ENCODE results near the gene FBXO9. TPM values are rescaled to one million over a fixed set of nuclear protein-coding genes. Genes with fewer than 3 reads are reported as not detected.

Gene FBXO9
- total RNA-seq, 1 experiment from 2014 or later = 63.6 TPM

DNA sequence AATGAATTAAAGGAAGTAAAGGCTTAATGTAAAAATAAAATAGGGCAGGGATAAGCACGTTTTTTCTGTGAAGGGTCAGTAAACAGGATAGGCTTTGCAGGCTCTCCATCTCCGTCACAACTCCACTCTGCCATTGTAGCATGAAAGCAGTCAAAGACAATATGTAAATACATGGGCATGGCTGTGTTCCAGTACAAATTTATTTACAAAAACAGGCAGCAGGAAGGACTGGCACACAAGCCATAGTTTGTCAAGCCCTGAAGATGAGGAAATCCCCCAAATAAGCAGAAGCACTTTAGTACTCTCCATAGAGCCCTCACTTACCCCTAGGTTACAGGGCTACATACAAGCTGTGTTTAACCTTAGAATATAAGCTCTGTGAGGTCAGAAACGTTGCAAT is 8.9 kb upstream of the FBXO9 start:
- Mint-ChIP-seq H3K27ac (ENCODE audit: low read depth, unreplicated experiment) (no peak overlapping the region), H3K36me3 (ENCODE audit: insufficient read depth, unreplicated experiment) (no peaks in the 10 kb centered on the region), H3K27me3 (ENCODE audit: insufficient read depth, unreplicated experiment) (no peaks in the 10 kb centered on the region), H3K4me1 (ENCODE audit: insufficient read depth, unreplicated experiment) (peaks cover 26% of the 10 kb centered on the region), H3K9me3 (ENCODE audit: unreplicated experiment) (no peaks in the 10 kb centered on the region), H3K4me3 (ENCODE audit: unreplicated experiment) (no peak overlapping the region)
- TF ChIP-seq, protein P1, sequence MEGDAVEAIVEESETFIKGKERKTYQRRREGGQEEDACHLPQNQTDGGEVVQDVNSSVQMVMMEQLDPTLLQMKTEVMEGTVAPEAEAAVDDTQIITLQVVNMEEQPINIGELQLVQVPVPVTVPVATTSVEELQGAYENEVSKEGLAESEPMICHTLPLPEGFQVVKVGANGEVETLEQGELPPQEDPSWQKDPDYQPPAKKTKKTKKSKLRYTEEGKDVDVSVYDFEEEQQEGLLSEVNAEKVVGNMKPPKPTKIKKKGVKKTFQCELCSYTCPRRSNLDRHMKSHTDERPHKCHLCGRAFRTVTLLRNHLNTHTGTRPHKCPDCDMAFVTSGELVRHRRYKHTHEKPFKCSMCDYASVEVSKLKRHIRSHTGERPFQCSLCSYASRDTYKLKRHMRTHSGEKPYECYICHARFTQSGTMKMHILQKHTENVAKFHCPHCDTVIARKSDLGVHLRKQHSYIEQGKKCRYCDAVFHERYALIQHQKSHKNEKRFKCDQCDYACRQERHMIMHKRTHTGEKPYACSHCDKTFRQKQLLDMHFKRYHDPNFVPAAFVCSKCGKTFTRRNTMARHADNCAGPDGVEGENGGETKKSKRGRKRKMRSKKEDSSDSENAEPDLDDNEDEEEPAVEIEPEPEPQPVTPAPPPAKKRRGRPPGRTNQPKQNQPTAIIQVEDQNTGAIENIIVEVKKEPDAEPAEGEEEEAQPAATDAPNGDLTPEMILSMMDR (IDR thresholded peaks at IDR 0.05; ENCODE audit: unreplicated experiment) = no peak
- BruUV-seq (replicated peaks) = no TSS peak
- DNase-seq (ENCODE audit: unreplicated experiment) = no peak
- intact Hi-C loops (cut with micrococcal nuclease) = no loop called here
- ChIA-PET CTCF (interaction anchor here (0.9 to 1.4 kb wide), 3 partner anchors 57 to 332 kb away, joined by 3 to 4 read pairs (median 4); no protein-coding TSS in a partner anchor), POLR2A (interaction anchor here (0.7 to 2.8 kb wide), 4 partner anchors 9 to 415 kb away, joined by 3 to 8 read pairs (median 3); partner anchors contain the start of gene FBXO9)

DNA sequence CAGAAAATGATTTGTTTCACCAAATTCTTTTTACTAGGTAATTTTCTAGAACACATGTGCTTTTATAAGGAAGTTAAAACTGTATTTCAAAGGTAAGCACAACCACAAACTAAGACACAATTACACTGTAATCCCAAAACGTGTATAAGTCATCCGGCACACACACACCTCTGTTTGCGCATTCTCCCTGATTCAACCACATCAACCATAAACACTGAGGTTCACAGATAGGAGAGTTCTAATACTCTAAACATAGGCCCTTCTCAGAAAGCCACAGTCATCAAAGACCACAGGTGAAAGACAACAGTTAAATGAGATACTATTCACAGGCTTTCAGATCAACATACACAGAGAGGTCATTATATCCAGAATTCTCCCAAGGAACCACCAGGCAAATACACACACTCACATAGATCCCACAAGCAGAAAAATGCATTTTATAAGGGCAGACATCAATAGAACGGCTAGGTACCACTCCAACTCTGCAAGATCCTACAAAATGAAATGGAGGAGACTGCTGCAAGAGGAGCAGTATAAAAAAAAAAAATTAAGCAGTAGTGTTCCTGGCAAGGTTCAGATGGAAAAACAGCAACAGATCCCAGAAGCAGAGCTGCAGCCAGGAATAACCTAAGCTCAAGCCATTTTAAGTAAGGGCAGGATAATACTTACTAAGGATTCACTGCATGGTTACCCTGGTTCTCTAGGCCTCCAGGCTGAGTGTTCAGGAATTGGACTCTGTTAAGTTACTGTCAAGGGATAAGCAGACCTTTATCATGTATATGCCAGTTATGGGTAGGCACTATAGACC is 6.6 kb upstream of the FBXO9 start:
- Mint-ChIP-seq H3K27me3 (ENCODE audit: insufficient read depth, unreplicated experiment) (no peaks in the 10 kb centered on the region), H3K4me3 (ENCODE audit: unreplicated experiment) (no peak overlapping the region), H3K9me3 (ENCODE audit: unreplicated experiment) (no peaks in the 10 kb centered on the region), H3K27ac (ENCODE audit: low read depth, unreplicated experiment) (no peak overlapping the region), H3K36me3 (ENCODE audit: insufficient read depth, unreplicated experiment) (no peaks in the 10 kb centered on the region), H3K4me1 (ENCODE audit: insufficient read depth, unreplicated experiment) (peaks cover 26% of the 10 kb centered on the region)
- TF ChIP-seq, protein P1 (IDR thresholded peaks at IDR 0.05; ENCODE audit: unreplicated experiment) = no peak
- POLR2A ChIA-PET = interaction anchor here (0.7 kb wide), 1 partner anchor 214 kb away, joined by 4 read pairs; no protein-coding TSS in a partner anchor
- intact Hi-C loops (cut with micrococcal nuclease) = no loop called here
- CTCF ChIA-PET = interaction anchor here (0.7 kb wide), 1 partner anchor 73 kb away, joined by 4 read pairs; no protein-coding TSS in a partner anchor
- no peak for DNase-seq (ENCODE audit: unreplicated experiment)
- no TSS peak for BruUV-seq (replicated peaks)

DNA sequence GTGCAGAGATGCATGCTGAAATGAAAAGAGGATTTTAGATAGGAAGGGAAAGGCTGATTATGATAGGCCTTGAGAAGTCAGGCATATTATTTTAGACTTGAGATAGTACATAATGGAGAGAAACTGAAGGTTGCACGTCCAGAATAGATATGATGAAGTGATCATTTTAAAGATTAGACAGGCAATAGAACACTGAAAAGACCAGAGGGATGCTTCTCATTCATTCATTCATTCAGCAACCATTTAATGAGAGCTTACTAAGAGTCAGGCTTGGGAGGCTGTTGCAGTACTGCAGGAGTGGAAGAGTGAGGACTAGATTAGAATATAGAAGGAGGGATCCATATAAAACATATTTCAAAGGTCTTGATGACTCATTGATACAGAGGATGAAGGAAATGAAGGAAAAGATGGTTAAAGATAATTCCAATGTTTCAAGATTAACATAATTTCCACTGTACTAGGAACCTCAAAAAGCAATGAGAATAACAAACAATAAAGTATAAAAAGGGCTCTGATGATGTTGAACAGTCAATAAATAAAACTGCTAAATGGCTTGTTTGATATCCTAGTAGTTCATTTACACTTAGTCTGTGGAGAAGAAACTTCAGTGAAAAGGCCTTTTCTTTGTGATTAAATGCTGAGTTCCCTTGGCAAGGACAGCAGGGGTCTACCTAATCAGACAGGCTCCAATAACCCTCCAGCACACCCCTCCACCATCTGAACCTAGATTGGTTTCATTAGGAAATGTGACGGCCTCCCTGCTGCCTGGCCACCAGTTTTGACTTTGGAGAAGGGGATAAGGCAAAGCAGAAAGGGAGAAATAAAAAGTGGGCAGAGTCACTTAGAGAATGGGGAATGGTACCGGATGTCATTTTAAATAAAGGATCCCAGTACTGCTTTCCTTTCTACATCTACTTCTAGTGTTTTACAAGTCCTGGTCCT is 5.3 kb upstream of the FBXO9 start:
- peaks cover 26% of the 10 kb centered on the region for H3K4me1 Mint-ChIP-seq (ENCODE audit: insufficient read depth, unreplicated experiment)
- intact Hi-C loops (cut with micrococcal nuclease) = loop anchor here (1.0 kb wide), 1 partner anchor 653 kb away; no protein-coding TSS in a partner anchor
- H3K36me3 Mint-ChIP-seq (ENCODE audit: insufficient read depth, unreplicated experiment) = no peaks in the 10 kb centered on the region
- no peaks in the 10 kb centered on the region for H3K9me3 Mint-ChIP-seq (ENCODE audit: unreplicated experiment)
- H3K27me3 Mint-ChIP-seq (ENCODE audit: insufficient read depth, unreplicated experiment) = no peaks in the 10 kb centered on the region
- BruUV-seq (replicated peaks) = no TSS peak
- ChIA-PET CTCF (interaction anchor here (1.1 kb wide), 1 partner anchor 8 kb away, joined by 4 read pairs; no protein-coding TSS in a partner anchor), POLR2A (interaction anchor here (0.6 kb wide), 1 partner anchor 652 kb away, joined by 3 read pairs; no protein-coding TSS in a partner anchor)
- DNase-seq (ENCODE audit: unreplicated experiment) = no peak
- peak overlapping the region; percentile 88 for H3K27ac Mint-ChIP-seq (ENCODE audit: low read depth, unreplicated experiment)
- peak overlapping the region; percentile 88 for H3K4me3 Mint-ChIP-seq (ENCODE audit: unreplicated experiment)
- TF ChIP-seq, protein P1 (IDR thresholded peaks at IDR 0.05; ENCODE audit: unreplicated experiment) = no peak

Measured in MCF 10A (cell line).